Measurements from ENCODE around the gene FAS. TPM values are rescaled to one million over a fixed set of nuclear protein-coding genes. Genes with fewer than 3 reads are reported as not detected.

The FAS gene
- total and polyA plus RNA-seq, 9 of the 15 experiments (the other 6 are each of a cell fraction or from before 2014, with no cell fraction given) = 0.08 to 0.62 (median 0.37) TPM

DNA sequence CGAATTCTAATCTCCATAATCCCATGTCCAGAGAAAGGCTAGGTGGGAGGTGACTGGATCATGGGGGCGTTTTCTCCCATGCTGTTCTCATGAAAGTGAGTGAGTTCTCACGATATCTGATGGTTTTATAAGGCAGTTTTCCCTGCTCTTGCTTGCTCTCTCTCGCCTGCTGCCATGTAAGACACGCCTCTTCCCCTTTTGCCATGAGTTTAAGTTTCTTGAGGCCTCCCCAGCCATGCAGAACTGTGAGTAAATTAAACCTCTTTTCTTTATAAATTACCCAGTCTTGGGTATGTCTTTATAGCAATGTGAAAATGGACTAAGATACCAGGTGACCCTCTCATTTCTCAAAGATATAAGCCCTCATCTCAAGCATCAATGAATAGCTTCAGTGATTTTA lies 36.9 kb upstream of the FAS start (continued):
- TF ChIP-seq, protein P1, sequence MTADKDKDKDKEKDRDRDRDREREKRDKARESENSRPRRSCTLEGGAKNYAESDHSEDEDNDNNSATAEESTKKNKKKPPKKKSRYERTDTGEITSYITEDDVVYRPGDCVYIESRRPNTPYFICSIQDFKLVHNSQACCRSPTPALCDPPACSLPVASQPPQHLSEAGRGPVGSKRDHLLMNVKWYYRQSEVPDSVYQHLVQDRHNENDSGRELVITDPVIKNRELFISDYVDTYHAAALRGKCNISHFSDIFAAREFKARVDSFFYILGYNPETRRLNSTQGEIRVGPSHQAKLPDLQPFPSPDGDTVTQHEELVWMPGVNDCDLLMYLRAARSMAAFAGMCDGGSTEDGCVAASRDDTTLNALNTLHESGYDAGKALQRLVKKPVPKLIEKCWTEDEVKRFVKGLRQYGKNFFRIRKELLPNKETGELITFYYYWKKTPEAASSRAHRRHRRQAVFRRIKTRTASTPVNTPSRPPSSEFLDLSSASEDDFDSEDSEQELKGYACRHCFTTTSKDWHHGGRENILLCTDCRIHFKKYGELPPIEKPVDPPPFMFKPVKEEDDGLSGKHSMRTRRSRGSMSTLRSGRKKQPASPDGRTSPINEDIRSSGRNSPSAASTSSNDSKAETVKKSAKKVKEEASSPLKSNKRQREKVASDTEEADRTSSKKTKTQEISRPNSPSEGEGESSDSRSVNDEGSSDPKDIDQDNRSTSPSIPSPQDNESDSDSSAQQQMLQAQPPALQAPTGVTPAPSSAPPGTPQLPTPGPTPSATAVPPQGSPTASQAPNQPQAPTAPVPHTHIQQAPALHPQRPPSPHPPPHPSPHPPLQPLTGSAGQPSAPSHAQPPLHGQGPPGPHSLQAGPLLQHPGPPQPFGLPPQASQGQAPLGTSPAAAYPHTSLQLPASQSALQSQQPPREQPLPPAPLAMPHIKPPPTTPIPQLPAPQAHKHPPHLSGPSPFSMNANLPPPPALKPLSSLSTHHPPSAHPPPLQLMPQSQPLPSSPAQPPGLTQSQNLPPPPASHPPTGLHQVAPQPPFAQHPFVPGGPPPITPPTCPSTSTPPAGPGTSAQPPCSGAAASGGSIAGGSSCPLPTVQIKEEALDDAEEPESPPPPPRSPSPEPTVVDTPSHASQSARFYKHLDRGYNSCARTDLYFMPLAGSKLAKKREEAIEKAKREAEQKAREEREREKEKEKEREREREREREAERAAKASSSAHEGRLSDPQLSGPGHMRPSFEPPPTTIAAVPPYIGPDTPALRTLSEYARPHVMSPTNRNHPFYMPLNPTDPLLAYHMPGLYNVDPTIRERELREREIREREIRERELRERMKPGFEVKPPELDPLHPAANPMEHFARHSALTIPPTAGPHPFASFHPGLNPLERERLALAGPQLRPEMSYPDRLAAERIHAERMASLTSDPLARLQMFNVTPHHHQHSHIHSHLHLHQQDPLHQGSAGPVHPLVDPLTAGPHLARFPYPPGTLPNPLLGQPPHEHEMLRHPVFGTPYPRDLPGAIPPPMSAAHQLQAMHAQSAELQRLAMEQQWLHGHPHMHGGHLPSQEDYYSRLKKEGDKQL (CRISPR knock-in tag; IDR thresholded peaks at IDR 0.05; ENCODE audit: borderline replicate concordance) = no peak
- TF ChIP-seq GABPA (tag; conservative IDR thresholded peaks at IDR 0.05; ENCODE audit: low read depth) (0 out of 2 replicates have a peak, but pooled peaks have one; percentile 29), FOXK2 (conservative IDR thresholded peaks at IDR 0.05 in 1 of 2, IDR thresholded peaks at IDR 0.05 in 1 of 2; ENCODE audit: low read depth in 2 of 2) (no peak), NFYB (IDR thresholded peaks at IDR 0.05; ENCODE audit: extremely low read depth, insufficient read length) (no peak), JUNB (CRISPR knock-in tag; conservative IDR thresholded peaks at IDR 0.05) (no peak), ZNF766 (CRISPR knock-in tag; conservative IDR thresholded peaks at IDR 0.05) (peak; percentile 99), CHD2 (IDR thresholded peaks at IDR 0.05; ENCODE audit: low read depth, low read length) (no peak), POLR2H (tag; IDR thresholded peaks at IDR 0.05; ENCODE audit: low read depth) (peak; percentile 52), ZNF696 (CRISPR knock-in tag; conservative IDR thresholded peaks at IDR 0.05) (no peak), EWSR1 (IDR thresholded peaks at IDR 0.05; ENCODE audit: borderline replicate concordance, low read depth, partially characterized antibody) (no peak)
- TF ChIP-seq, protein P2, sequence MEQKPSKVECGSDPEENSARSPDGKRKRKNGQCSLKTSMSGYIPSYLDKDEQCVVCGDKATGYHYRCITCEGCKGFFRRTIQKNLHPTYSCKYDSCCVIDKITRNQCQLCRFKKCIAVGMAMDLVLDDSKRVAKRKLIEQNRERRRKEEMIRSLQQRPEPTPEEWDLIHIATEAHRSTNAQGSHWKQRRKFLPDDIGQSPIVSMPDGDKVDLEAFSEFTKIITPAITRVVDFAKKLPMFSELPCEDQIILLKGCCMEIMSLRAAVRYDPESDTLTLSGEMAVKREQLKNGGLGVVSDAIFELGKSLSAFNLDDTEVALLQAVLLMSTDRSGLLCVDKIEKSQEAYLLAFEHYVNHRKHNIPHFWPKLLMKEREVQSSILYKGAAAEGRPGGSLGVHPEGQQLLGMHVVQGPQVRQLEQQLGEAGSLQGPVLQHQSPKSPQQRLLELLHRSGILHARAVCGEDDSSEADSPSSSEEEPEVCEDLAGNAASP (IDR thresholded peaks at IDR 0.05) = no peak

Data from K562 (cell line).